K562 (cell line): ENCODE measurements around the gene FUT8. TPM values are rescaled to one million over a fixed set of nuclear protein-coding genes. Genes with fewer than 3 reads are reported as not detected.
A peak's percentile ranks its signal among the peaks of the same experiment; 100 is the strongest.

Experiments
- ARID4B ChIP-seq: sonication (generic); formaldehyde crosslinking; IDR thresholded peaks from 2 replicates; pipeline ENCODE4 v1.8.0; 2022; ENCODE audit warnings: mild to moderate bottlenecking, missing genetic modification reagents
- BRD9 ChIP-seq: fragments of 450-650 bp; IDR thresholded peaks from 2 replicates; pipeline ENCODE4 v1.6.1; 2018; ENCODE audit warnings: low read depth; ENCODE audit not compliant: partially characterized antibody
- CBFA2T3 ChIP-seq: fragments of 450-650 bp; IDR thresholded peaks from 2 replicates; pipeline ENCODE4 v1.6.1; 2017
- CHD4 ChIP-seq: fragments of 200-600 bp; sonication (generic); IDR thresholded peaks from 3 replicates; pipeline ENCODE4 v1.6.1; 2012; ENCODE audit warnings: low read depth, mild to moderate bottlenecking, mixed read lengths, low read length, inconsistent platforms; ENCODE audit not compliant: insufficient read depth, insufficient replicate concordance, poor library complexity, severe bottlenecking
- CSDE1 ChIP-seq, 2 experiments: fragments of 450-650 bp; IDR thresholded peaks; 2 replicates each; pipeline ENCODE4 v1.6.1; 2016; ENCODE audit warnings: mild to moderate bottlenecking in 1 of 2
- DPF2 ChIP-seq: fragments of 450-650 bp; IDR thresholded peaks from 2 replicates; pipeline ENCODE4 v1.6.1; 2016
- FOS ChIP-seq: IDR thresholded peaks from 3 replicates; pipeline ENCODE4 v1.6.1; 2011; ENCODE audit not compliant: insufficient read length; ENCODE audit errors: extremely low read depth
- FOXM1 ChIP-seq, 2 experiments: fragments of 450-650 bp in 1 of 2; sonication (generic) in 1 of 2; formaldehyde crosslinking in 1 of 2; IDR thresholded peaks; 2 replicates each; pipeline versions ENCODE4 v1.6.1 to v1.9.0; 2017 to 2022; ENCODE audit warnings: low read depth in 2 of 2, mild to moderate bottlenecking in 2 of 2, missing genetic modification reagents in 1 of 2, moderate library complexity in 1 of 2
- GATA2 ChIP-seq: sonication (generic); formaldehyde crosslinking; IDR thresholded peaks from 2 replicates; pipeline ENCODE4 v1.4.0; 2020; ENCODE audit warnings: mild to moderate bottlenecking, missing genetic modification reagents
- GTF2F1 ChIP-seq: IDR thresholded peaks from 2 replicates; pipeline ENCODE4 v1.6.1; 2011; ENCODE audit warnings: low read depth, low read length, improper control_type of control experiment
- HMBOX1 ChIP-seq: sonication (generic); IDR thresholded peaks from 2 replicates; pipeline ENCODE4 v1.6.1; 2016
- HMG20A ChIP-seq: fragments of 450-650 bp; formaldehyde crosslinking; conservative IDR thresholded peaks from 2 replicates; pipeline ENCODE4 v1.4.0; 2020; ENCODE audit warnings: mild to moderate bottlenecking, mixed read lengths
- KLF6 ChIP-seq: fragments of 250-450 bp; sonication (Bioruptor Pico); IDR thresholded peaks from 2 replicates; pipeline ENCODE4 v1.4.0; 2020; ENCODE audit warnings: mild to moderate bottlenecking, moderate library complexity, borderline replicate concordance
- MITF ChIP-seq: IDR thresholded peaks from 2 replicates; pipeline ENCODE4 v1.6.1; 2014; ENCODE audit warnings: antibody characterized with exemption
- MLLT1 ChIP-seq, 2 experiments: fragments of 450-650 bp; IDR thresholded peaks; 2 replicates each; pipeline ENCODE4 v1.6.1; 2016
- POLR2G ChIP-seq: fragments of 200-400 bp; formaldehyde crosslinking; IDR thresholded peaks from 2 replicates; pipeline ENCODE4 v1.6.1; 2017; ENCODE audit warnings: low read depth, mild to moderate bottlenecking, antibody characterized with exemption, low read length, moderate library complexity
- SMARCE1 ChIP-seq: fragments of 450-650 bp; IDR thresholded peaks from 2 replicates; pipeline ENCODE4 v1.7.1; 2016; ENCODE audit warnings: mild to moderate bottlenecking
- SP1 ChIP-seq: sonication (generic); formaldehyde crosslinking; IDR thresholded peaks from 2 replicates; pipeline ENCODE4 v1.8.1; 2022; ENCODE audit warnings: mild to moderate bottlenecking, missing genetic modification reagents
- TAL1 ChIP-seq: fragments of 450-650 bp; IDR thresholded peaks from 2 replicates; pipeline ENCODE4 v1.6.1; 2016; ENCODE audit warnings: mild to moderate bottlenecking
- TARDBP ChIP-seq: fragments of 450-650 bp; IDR thresholded peaks from 2 replicates; pipeline ENCODE4 v1.6.1; 2016
- ZKSCAN1 ChIP-seq: fragments of 150-350 bp; IDR thresholded peaks from 2 replicates; pipeline ENCODE4 v1.6.1; 2016; ENCODE audit warnings: low read depth, low read length
- ZNF589 ChIP-seq: fragments of 200-800 bp; sonication (Bioruptor generic); IDR thresholded peaks from 2 replicates; pipeline ENCODE4 v1.6.1; 2016; ENCODE audit warnings: low read depth, missing genetic modification characterization, missing compliant biosample characterization
- polyA plus RNA-seq, 8 experiments: library from polyadenylated mRNA; depleted of rRNA in 4 of 8; stranded (reverse) in 5 of 8; unstranded in 3 of 8; fragments of >200 nt; fragmentation: Nextera tagmentation in 2 of 8; fragmentation: Illumina TruSeq in 1 of 8; extraction: Ambion mirVana in 2 of 8; extraction: Trizol in 1 of 8; gene quantifications; 2 replicates each; pipeline versions ENCODE4 v1.2.1 to v1.2.3, GENCODE V29; 2011 to 2014; ENCODE audit warnings: inconsistent platforms in 1 of 8, missing spikeins in 1 of 8
- total RNA-seq, 7 experiments: library from RNA; depleted of rRNA in 6 of 7; stranded (reverse); fragments of >200 nt in 6 of 7; fragmentation: Illumina TruSeq in 2 of 7; extraction: Trizol in 2 of 7; gene quantifications; 2 replicates each; pipeline versions ENCODE4 v1.2.1 to v1.2.3, GENCODE V29; 2011 to 2021; ENCODE audit warnings: low replicate concordance in 1 of 7

FUT8 gene
- total and polyA plus RNA-seq, 9 of the 15 experiments (the other 6 are each of a cell fraction or from before 2014, with no cell fraction given): 4.1 to 15.2 (median 7.8) TPM

- TF ChIP-seq ARID4B: no peak
- no peak for TF ChIP-seq KLF6 (CRISPR knock-in tag)
- 0 out of 4 replicates have a peak, but pooled peaks of 1 of the 2 experiments have one; percentile 33 for TF ChIP-seq MLLT1 (IDR thresholded peaks at IDR 0.05)
- TF ChIP-seq GATA2 (CRISPR knock-in tag): peak; percentile 72
- no peak for TF ChIP-seq CHD4
- TF ChIP-seq GTF2F1: no peak
- peak; percentile 23; the same call in 1 of the 2 replicates for TF ChIP-seq TAL1
- TF ChIP-seq POLR2G: no peak
- no peak for TF ChIP-seq SP1
- no peak for TF ChIP-seq MITF
- TF ChIP-seq ZKSCAN1: no peak
- TF ChIP-seq CSDE1 (IDR thresholded peaks at IDR 0.05): no peak
- TF ChIP-seq FOS: no peak
- TF ChIP-seq TARDBP: no peak
- TF ChIP-seq CBFA2T3: peak; percentile 45
- TF ChIP-seq FOXM1 (IDR thresholded peaks at IDR 0.05; ENCODE audit: low read depth): no peak
- no peak for TF ChIP-seq FOXM1 (CRISPR knock-in tag; IDR thresholded peaks at IDR 0.05; ENCODE audit: low read depth)
- peak; percentile 60 for TF ChIP-seq DPF2
- no peak for TF ChIP-seq HMG20A (CRISPR knock-in tag)
- no peak for TF ChIP-seq ZNF589 (CRISPR knock-in tag)
- peak; percentile 67 for TF ChIP-seq HMBOX1
- peak; percentile 58; the same call in 1 of the 2 replicates for TF ChIP-seq SMARCE1
- TF ChIP-seq BRD9: no peak
These were observed 21.8 kb downstream of the FUT8 start (continued) for GRCh38 chr14:65434216-65434850.
